Measurements from ENCODE around the gene FHIT.

FHIT gene

GRCh38 chr3:60028233-60028632, 1223.0 kb downstream of the FHIT start:
- H3K4me1 ChIP-seq (ENCODE audit: control insufficient read depth in 5 of 5, insufficient read depth in 5 of 5, low read length in 5 of 5): no peaks in the 10 kb centered on the region
- H3K36me3 ChIP-seq (ENCODE audit: control insufficient read depth in 5 of 5, insufficient read depth in 5 of 5, low read length in 5 of 5): no peaks in the 10 kb centered on the region
- no peak overlapping the region for H3K27ac ChIP-seq (ENCODE audit: low read depth, low read length)
- H3K9me3 ChIP-seq (ENCODE audit: control insufficient read depth in 5 of 5, low read length in 5 of 5): no peaks in the 10 kb centered on the region
- no peak overlapping the region for H3K9ac ChIP-seq (ENCODE audit: low read length in 5 of 5)
- no peaks in the 10 kb centered on the region for H3K27me3 ChIP-seq (ENCODE audit: control insufficient read depth in 5 of 5, insufficient read depth in 4 of 5, low read length in 5 of 5)
- no peak overlapping the region for H3K4me3 ChIP-seq (ENCODE audit: low read depth in 1 of 5, low read length in 5 of 5)

DNA sequence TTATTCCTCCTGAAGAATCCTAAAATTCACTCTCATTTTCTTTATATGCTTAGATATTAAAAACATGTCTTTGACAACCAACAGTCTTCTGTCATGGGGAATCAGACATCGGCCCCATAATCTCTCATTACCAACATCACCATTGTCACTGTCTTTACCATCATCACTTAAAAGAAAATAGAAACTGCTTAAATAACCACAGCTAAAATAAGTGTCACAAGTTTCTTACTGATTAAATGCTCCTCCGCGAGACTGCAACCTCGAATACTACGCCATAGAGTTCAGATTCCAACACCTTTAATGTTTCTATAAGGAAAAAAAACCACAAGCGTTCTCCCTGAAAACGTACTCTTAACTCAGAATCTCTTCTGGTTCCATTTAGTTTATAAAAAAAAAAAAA, 1223.9 kb downstream of the FHIT start:
- Histone ChIP-seq H3K9me3 (ENCODE audit: control insufficient read depth in 5 of 5, low read length in 5 of 5) (no peaks in the 10 kb centered on the region), H3K4me1 (ENCODE audit: control insufficient read depth in 5 of 5, insufficient read depth in 5 of 5, low read length in 5 of 5) (no peaks in the 10 kb centered on the region), H3K4me3 (ENCODE audit: low read depth in 1 of 5, low read length in 5 of 5) (no peak overlapping the region), H3K27ac (ENCODE audit: low read depth, low read length) (no peak overlapping the region), H3K36me3 (ENCODE audit: control insufficient read depth in 5 of 5, insufficient read depth in 5 of 5, low read length in 5 of 5) (no peaks in the 10 kb centered on the region), H3K9ac (ENCODE audit: low read length in 5 of 5) (no peak overlapping the region), H3K27me3 (ENCODE audit: control insufficient read depth in 5 of 5, insufficient read depth in 4 of 5, low read length in 5 of 5) (no peaks in the 10 kb centered on the region)

- no peak overlapping the region for H3K9ac ChIP-seq (ENCODE audit: low read length in 5 of 5)
- H3K9me3 ChIP-seq (ENCODE audit: control insufficient read depth in 5 of 5, low read length in 5 of 5): no peaks in the 10 kb centered on the region
- no peaks in the 10 kb centered on the region for H3K4me1 ChIP-seq (ENCODE audit: control insufficient read depth in 5 of 5, insufficient read depth in 5 of 5, low read length in 5 of 5)
- H3K36me3 ChIP-seq (ENCODE audit: control insufficient read depth in 5 of 5, insufficient read depth in 5 of 5, low read length in 5 of 5): no peaks in the 10 kb centered on the region
- H3K27me3 ChIP-seq (ENCODE audit: control insufficient read depth in 5 of 5, insufficient read depth in 4 of 5, low read length in 5 of 5): no peaks in the 10 kb centered on the region
- no peak overlapping the region for H3K27ac ChIP-seq (ENCODE audit: low read depth, low read length)
- no peak overlapping the region for H3K4me3 ChIP-seq (ENCODE audit: low read depth in 1 of 5, low read length in 5 of 5)
Observed at GRCh38 chr3:60025096-60026050, 1225.9 kb downstream of the FHIT start.

GRCh38 chr3:60024400-60024799, 1226.9 kb downstream of the FHIT start:
- H3K27me3 ChIP-seq (ENCODE audit: control insufficient read depth in 5 of 5, insufficient read depth in 4 of 5, low read length in 5 of 5): no peaks in the 10 kb centered on the region
- H3K4me3 ChIP-seq (ENCODE audit: low read depth in 1 of 5, low read length in 5 of 5): no peak overlapping the region
- H3K4me1 ChIP-seq (ENCODE audit: control insufficient read depth in 5 of 5, insufficient read depth in 5 of 5, low read length in 5 of 5): no peaks in the 10 kb centered on the region
- no peak overlapping the region for H3K27ac ChIP-seq (ENCODE audit: low read depth, low read length)
- no peaks in the 10 kb centered on the region for H3K9me3 ChIP-seq (ENCODE audit: control insufficient read depth in 5 of 5, low read length in 5 of 5)
- no peak overlapping the region for H3K9ac ChIP-seq (ENCODE audit: low read length in 5 of 5)
- H3K36me3 ChIP-seq (ENCODE audit: control insufficient read depth in 5 of 5, insufficient read depth in 5 of 5, low read length in 5 of 5): no peaks in the 10 kb centered on the region

DNA sequence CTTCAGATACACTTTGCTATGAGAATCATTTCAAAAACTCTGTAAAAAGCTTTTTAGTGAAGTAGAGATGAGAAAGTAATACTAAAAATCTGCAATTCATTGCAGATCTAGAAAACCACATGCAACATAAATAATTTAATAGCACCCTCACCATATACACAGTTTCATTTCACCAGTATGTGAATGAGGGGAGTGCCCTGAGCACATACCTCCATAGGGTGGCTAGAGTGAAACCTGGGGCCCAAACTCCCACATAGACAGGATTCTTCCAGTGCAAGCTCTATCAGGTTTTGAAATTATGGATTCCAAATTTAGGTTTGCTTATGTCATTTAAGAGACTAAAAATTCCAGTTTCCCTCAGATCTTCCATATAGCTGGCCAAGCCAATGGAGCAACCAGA, 1228.1 kb downstream of the FHIT start:
- H3K4me1 ChIP-seq (ENCODE audit: control insufficient read depth in 5 of 5, insufficient read depth in 5 of 5, low read length in 5 of 5): no peaks in the 10 kb centered on the region
- H3K27ac ChIP-seq (ENCODE audit: low read depth, low read length): no peak overlapping the region
- no peak overlapping the region for H3K4me3 ChIP-seq (ENCODE audit: low read depth in 1 of 5, low read length in 5 of 5)
- no peak overlapping the region for H3K9ac ChIP-seq (ENCODE audit: low read length in 5 of 5)
- H3K36me3 ChIP-seq (ENCODE audit: control insufficient read depth in 5 of 5, insufficient read depth in 5 of 5, low read length in 5 of 5): no peaks in the 10 kb centered on the region
- H3K27me3 ChIP-seq (ENCODE audit: control insufficient read depth in 5 of 5, insufficient read depth in 4 of 5, low read length in 5 of 5): no peaks in the 10 kb centered on the region
- no peaks in the 10 kb centered on the region for H3K9me3 ChIP-seq (ENCODE audit: control insufficient read depth in 5 of 5, low read length in 5 of 5)

- Histone ChIP-seq H3K27ac (ENCODE audit: low read depth, low read length) (no peak overlapping the region), H3K27me3 (ENCODE audit: control insufficient read depth in 5 of 5, insufficient read depth in 4 of 5, low read length in 5 of 5) (no peaks in the 10 kb centered on the region), H3K4me1 (ENCODE audit: control insufficient read depth in 5 of 5, insufficient read depth in 5 of 5, low read length in 5 of 5) (no peaks in the 10 kb centered on the region), H3K9ac (ENCODE audit: low read length in 5 of 5) (no peak overlapping the region), H3K9me3 (ENCODE audit: control insufficient read depth in 5 of 5, low read length in 5 of 5) (no peaks in the 10 kb centered on the region), H3K4me3 (ENCODE audit: low read depth in 1 of 5, low read length in 5 of 5) (no peak overlapping the region), H3K36me3 (ENCODE audit: control insufficient read depth in 5 of 5, insufficient read depth in 5 of 5, low read length in 5 of 5) (no peaks in the 10 kb centered on the region)
Observed at GRCh38 chr3:60017631-60018030, 1233.6 kb downstream of the FHIT start.

- no peak overlapping the region for H3K27ac ChIP-seq (ENCODE audit: low read depth, low read length)
- H3K9me3 ChIP-seq (ENCODE audit: control insufficient read depth in 5 of 5, low read length in 5 of 5): no peaks in the 10 kb centered on the region
- no peak overlapping the region for H3K4me3 ChIP-seq (ENCODE audit: low read depth in 1 of 5, low read length in 5 of 5)
- no peaks in the 10 kb centered on the region for H3K27me3 ChIP-seq (ENCODE audit: control insufficient read depth in 5 of 5, insufficient read depth in 4 of 5, low read length in 5 of 5)
- no peak overlapping the region for H3K9ac ChIP-seq (ENCODE audit: low read length in 5 of 5)
- no peaks in the 10 kb centered on the region for H3K36me3 ChIP-seq (ENCODE audit: control insufficient read depth in 5 of 5, insufficient read depth in 5 of 5, low read length in 5 of 5)
- no peaks in the 10 kb centered on the region for H3K4me1 ChIP-seq (ENCODE audit: control insufficient read depth in 5 of 5, insufficient read depth in 5 of 5, low read length in 5 of 5)
Observed at GRCh38 chr3:60015032-60015705, 1236.1 kb downstream of the FHIT start.

DNA sequence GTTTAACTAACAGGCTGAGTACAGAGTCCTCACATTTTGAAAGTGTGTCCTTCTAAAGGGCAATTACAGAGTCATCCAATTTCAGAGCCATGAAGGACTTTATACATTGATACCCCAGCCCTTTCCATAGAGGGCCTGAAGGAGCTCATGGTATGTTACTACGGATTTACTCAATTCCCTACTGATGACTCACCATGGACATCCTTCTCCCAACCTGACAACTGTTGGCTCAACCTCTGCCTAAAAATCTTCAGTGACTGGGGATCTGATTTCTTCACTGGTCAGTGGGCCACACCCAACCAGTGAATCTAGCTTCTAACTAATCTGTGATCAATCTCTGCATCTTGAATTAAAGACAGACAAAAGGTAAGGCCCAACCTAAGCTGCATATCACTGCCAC, 1238.0 kb downstream of the FHIT start:
- Histone ChIP-seq H3K27me3 (ENCODE audit: control insufficient read depth in 5 of 5, insufficient read depth in 4 of 5, low read length in 5 of 5) (no peaks in the 10 kb centered on the region), H3K4me3 (ENCODE audit: low read depth in 1 of 5, low read length in 5 of 5) (no peak overlapping the region), H3K4me1 (ENCODE audit: control insufficient read depth in 5 of 5, insufficient read depth in 5 of 5, low read length in 5 of 5) (no peaks in the 10 kb centered on the region), H3K9ac (ENCODE audit: low read length in 5 of 5) (no peak overlapping the region), H3K27ac (ENCODE audit: low read depth, low read length) (no peak overlapping the region), H3K36me3 (ENCODE audit: control insufficient read depth in 5 of 5, insufficient read depth in 5 of 5, low read length in 5 of 5) (no peaks in the 10 kb centered on the region), H3K9me3 (ENCODE audit: control insufficient read depth in 5 of 5, low read length in 5 of 5) (no peaks in the 10 kb centered on the region)

DNA sequence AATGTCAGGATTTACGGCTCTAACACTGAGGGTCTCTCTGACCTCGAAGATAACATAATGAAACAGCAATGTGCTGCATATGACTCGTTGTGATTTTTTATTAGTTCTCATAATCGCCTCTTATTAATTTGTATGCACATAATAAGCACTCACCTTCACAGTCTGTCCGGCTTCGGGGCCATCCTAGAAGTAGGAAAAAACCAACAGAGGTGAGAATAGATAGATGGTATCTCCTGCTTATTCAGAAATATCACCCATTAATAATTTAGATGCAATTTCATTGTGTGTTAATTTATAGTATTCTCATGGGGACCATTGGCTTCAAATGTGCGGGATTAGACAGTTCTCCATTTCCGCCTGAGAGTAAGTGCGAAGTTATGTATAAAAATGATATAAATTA, 1240.0 kb downstream of the FHIT start:
- no peak overlapping the region for H3K4me3 ChIP-seq (ENCODE audit: low read depth in 1 of 5, low read length in 5 of 5)
- no peaks in the 10 kb centered on the region for H3K9me3 ChIP-seq (ENCODE audit: control insufficient read depth in 5 of 5, low read length in 5 of 5)
- H3K27me3 ChIP-seq (ENCODE audit: control insufficient read depth in 5 of 5, insufficient read depth in 4 of 5, low read length in 5 of 5): no peaks in the 10 kb centered on the region
- H3K36me3 ChIP-seq (ENCODE audit: control insufficient read depth in 5 of 5, insufficient read depth in 5 of 5, low read length in 5 of 5): no peaks in the 10 kb centered on the region
- H3K4me1 ChIP-seq (ENCODE audit: control insufficient read depth in 5 of 5, insufficient read depth in 5 of 5, low read length in 5 of 5): no peaks in the 10 kb centered on the region
- H3K9ac ChIP-seq (ENCODE audit: low read length in 5 of 5): no peak overlapping the region
- H3K27ac ChIP-seq (ENCODE audit: low read depth, low read length): no peak overlapping the region

DNA sequence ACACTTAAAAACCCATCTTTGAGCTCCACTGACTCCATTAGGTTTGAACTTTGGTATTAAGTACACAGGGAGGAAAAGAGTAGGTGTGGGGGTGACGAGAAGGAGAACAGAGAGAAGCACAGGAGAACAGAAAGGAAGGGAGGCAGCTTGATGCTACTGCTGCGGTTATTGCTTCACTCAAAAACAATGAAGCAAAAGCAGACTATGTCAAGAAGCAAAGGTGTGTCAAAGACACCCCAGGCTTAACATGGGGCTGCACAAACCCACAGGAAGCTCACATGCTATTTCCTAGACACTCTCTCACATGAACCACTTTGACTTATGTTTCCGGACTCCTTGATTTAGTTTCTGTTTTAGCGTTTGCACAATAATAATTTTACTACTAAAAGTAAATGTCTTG, 1240.5 kb downstream of the FHIT start:
- no peaks in the 10 kb centered on the region for H3K36me3 ChIP-seq (ENCODE audit: control insufficient read depth in 5 of 5, insufficient read depth in 5 of 5, low read length in 5 of 5)
- no peak overlapping the region for H3K9ac ChIP-seq (ENCODE audit: low read length in 5 of 5)
- H3K27me3 ChIP-seq (ENCODE audit: control insufficient read depth in 5 of 5, insufficient read depth in 4 of 5, low read length in 5 of 5): no peaks in the 10 kb centered on the region
- no peak overlapping the region for H3K4me3 ChIP-seq (ENCODE audit: low read depth in 1 of 5, low read length in 5 of 5)
- no peak overlapping the region for H3K27ac ChIP-seq (ENCODE audit: low read depth, low read length)
- no peaks in the 10 kb centered on the region for H3K4me1 ChIP-seq (ENCODE audit: control insufficient read depth in 5 of 5, insufficient read depth in 5 of 5, low read length in 5 of 5)
- H3K9me3 ChIP-seq (ENCODE audit: control insufficient read depth in 5 of 5, low read length in 5 of 5): no peaks in the 10 kb centered on the region
